Mesendoderm (in vitro differentiated cells): Measurements from ENCODE around the gene SLC29A2.
"Not testable (repeated sequence)": the region's sequence is repeated elsewhere in the genome, so short reads cannot be mapped to it uniquely, and the experiment has no call there.

Experiments
- DNase-seq: peaks from one replicate; pipeline ENCODE4 v3.0.0; 2013
- H2AK5ac ChIP-seq: 2 replicates; pipeline ENCODE4 v1.6.1; 2013; ENCODE audit warnings: low read length, inconsistent platforms
- H2BK120ac ChIP-seq: 2 replicates; pipeline ENCODE4 v1.6.1; 2013; ENCODE audit warnings: low read depth, mild to moderate bottlenecking, low read length, moderate library complexity, mixed read lengths
- H2BK15ac ChIP-seq: replicated peaks from 2 replicates; pipeline ENCODE4 v1.6.1; 2013; ENCODE audit warnings: low read depth, mild to moderate bottlenecking, moderate library complexity
- H2BK5ac ChIP-seq: 2 replicates; pipeline ENCODE4 v1.6.1; 2013; ENCODE audit warnings: low read length, inconsistent platforms
- H3K18ac ChIP-seq: 2 replicates; pipeline ENCODE4 v1.6.1; 2013; ENCODE audit warnings: mild to moderate bottlenecking, low read length, mixed read lengths
- H3K23ac ChIP-seq: one replicate; pipeline ENCODE4 v1.6.1; 2013; ENCODE audit warnings: low read length
- H3K27ac ChIP-seq: 2 replicates; pipeline ENCODE4 v1.5.1; 2013; ENCODE audit warnings: low read depth, mild to moderate bottlenecking, inconsistent platforms, low read length, moderate library complexity
- H3K27me3 ChIP-seq: 2 replicates; pipeline ENCODE4 v1.6.1; 2013; ENCODE audit warnings: low read length, control low read depth, mild to moderate bottlenecking, inconsistent platforms; ENCODE audit not compliant: insufficient read depth, poor library complexity
- H3K36me3 ChIP-seq: 2 replicates; pipeline ENCODE4 v1.6.1; 2013; ENCODE audit warnings: low read length, inconsistent platforms; ENCODE audit not compliant: control insufficient read depth, insufficient read depth
- H3K4ac ChIP-seq: one replicate; pipeline ENCODE4 v1.6.1; 2013; ENCODE audit warnings: low read depth, mild to moderate bottlenecking, low read length, moderate library complexity
- H3K4me1 ChIP-seq: 2 replicates; pipeline ENCODE4 v1.6.1; 2013; ENCODE audit warnings: low read depth, low read length, inconsistent platforms; ENCODE audit not compliant: control insufficient read depth
- H3K4me2 ChIP-seq: 2 replicates; pipeline ENCODE4 v1.6.1; 2013; ENCODE audit warnings: low read length
- H3K4me3 ChIP-seq: 2 replicates; pipeline ENCODE4 v1.5.1; 2013; ENCODE audit warnings: mild to moderate bottlenecking, low read length
- H3K56ac ChIP-seq: one replicate; pipeline ENCODE4 v1.6.1; 2013; ENCODE audit warnings: low read length
- H3K79me1 ChIP-seq: 2 replicates; pipeline ENCODE4 v1.6.1; 2013; ENCODE audit warnings: low read length, inconsistent platforms
- H3K79me2 ChIP-seq: 2 replicates; pipeline ENCODE4 v1.6.1; 2013; ENCODE audit warnings: mild to moderate bottlenecking, low read length; ENCODE audit not compliant: control insufficient read depth, insufficient read depth
- H3K9ac ChIP-seq: 2 replicates; pipeline ENCODE4 v1.6.1; 2013; ENCODE audit warnings: low read length, inconsistent platforms
- H4K5ac ChIP-seq: one replicate; pipeline ENCODE4 v1.6.1; 2013; ENCODE audit warnings: low read length
- H4K8ac ChIP-seq: one replicate; pipeline ENCODE4 v1.6.1; 2013; ENCODE audit warnings: low read depth, mild to moderate bottlenecking, control low read depth, low read length, moderate library complexity
- WGBS: extraction: QIAGEN DNeasy Blood & Tissue Kit; methylation state at CpG from one replicate; pipeline ENCODE4 v1.1.7; 2013; ENCODE audit warnings: low lambda C conversion rate, missing lambda C conversion rate; ENCODE audit not compliant: insufficient coverage; ENCODE audit errors: extremely low coverage; 5-methylcytosine and 5-hydroxymethylcytosine counted together

Gene SLC29A2

DNA sequence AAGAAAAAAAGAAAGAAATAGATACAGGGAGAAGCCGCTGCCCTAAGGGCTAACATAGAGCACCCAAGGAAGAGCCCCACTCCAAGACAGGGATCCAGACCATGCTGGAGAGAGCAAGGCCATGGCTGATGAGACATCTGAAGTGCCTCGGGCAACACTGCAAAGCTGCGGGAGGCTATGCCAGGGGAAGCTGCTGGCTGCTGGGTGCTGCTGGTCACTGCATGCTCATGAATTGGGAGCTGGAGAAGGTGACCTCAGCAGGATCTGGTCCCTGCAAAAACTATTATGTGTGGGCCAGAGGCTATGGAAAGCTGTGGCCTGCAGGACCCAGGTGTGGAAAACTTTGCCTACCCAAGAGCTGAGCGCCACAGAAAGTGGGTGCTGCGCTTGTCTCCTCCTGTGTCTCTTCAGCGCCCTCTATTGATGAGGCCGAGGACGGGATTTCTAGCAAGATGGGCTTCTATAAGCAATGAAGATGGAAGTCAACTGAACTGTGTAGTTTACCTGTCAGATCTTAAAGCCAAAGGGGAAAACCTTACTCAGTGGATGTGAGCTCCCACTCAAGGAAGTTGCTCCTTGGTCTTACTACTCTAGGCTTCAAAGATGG, 17.3 kb upstream of the SLC29A2 start:
- H3K36me3 ChIP-seq: no peaks in the 10 kb centered on the region
- no peak overlapping the region for H2AK5ac ChIP-seq
- peak; percentile 86 for DNase-seq
- H3K23ac ChIP-seq: no peak overlapping the region
- no peak overlapping the region for H3K27ac ChIP-seq
- H2BK120ac ChIP-seq: no peak overlapping the region
- H3K56ac ChIP-seq: no peak overlapping the region
- H3K9ac ChIP-seq: no peak overlapping the region
- no peaks in the 10 kb centered on the region for H3K27me3 ChIP-seq
- no peak overlapping the region for H2BK5ac ChIP-seq
- no CpG with 5 or more reads among the region's 8 CpGs for WGBS
- H2BK15ac ChIP-seq: no peak overlapping the region
- no peak overlapping the region for H4K5ac ChIP-seq
- H3K4me3 ChIP-seq: no peak overlapping the region
- H3K4ac ChIP-seq: no peak overlapping the region
- no peaks in the 10 kb centered on the region for H3K79me1 ChIP-seq
- no peak overlapping the region for H3K18ac ChIP-seq
- H3K4me1 ChIP-seq: no peaks in the 10 kb centered on the region
- H4K8ac ChIP-seq: no peak overlapping the region
- no peaks in the 10 kb centered on the region for H3K79me2 ChIP-seq
- H3K4me2 ChIP-seq: no peak overlapping the region

GRCh38 chr11:66386171-66387069, 14.9 kb upstream of the SLC29A2 start:
- Histone ChIP-seq H3K27me3 (no peaks in the 10 kb centered on the region), H3K56ac (peak overlapping the region; percentile 82), H3K79me2 (no peaks in the 10 kb centered on the region), H3K36me3 (no peaks in the 10 kb centered on the region), H3K4me1 (no peaks in the 10 kb centered on the region), H2BK15ac (no peak overlapping the region), H2BK120ac (no peak overlapping the region), H2AK5ac (no peak overlapping the region), H3K23ac (no peak overlapping the region), H3K18ac (peak overlapping the region; percentile 93), H3K79me1 (no peaks in the 10 kb centered on the region), H4K8ac (no peak overlapping the region), H3K27ac (no peak overlapping the region), H2BK5ac (no peak overlapping the region), H4K5ac (no peak overlapping the region), H3K4me3 (no peak overlapping the region), H3K4me2 (peak overlapping the region; percentile 37), H3K4ac (no peak overlapping the region), H3K9ac (peak overlapping the region; percentile 68)
- peak; percentile 90 for DNase-seq
- no CpG with 5 or more reads among the region's 20 CpGs for whole genome bisulfite sequencing

- H3K36me3 ChIP-seq, H3K18ac ChIP-seq, H4K5ac ChIP-seq, H3K27ac ChIP-seq, H2BK5ac ChIP-seq, H3K9ac ChIP-seq, H3K27me3 ChIP-seq, H3K79me2 ChIP-seq, H3K79me1 ChIP-seq, H2BK120ac ChIP-seq, H3K4me3 ChIP-seq, H2AK5ac ChIP-seq, H3K4me2 ChIP-seq, H3K4ac ChIP-seq, DNase-seq, H3K23ac ChIP-seq, H3K4me1 ChIP-seq, H4K8ac ChIP-seq, H2BK15ac ChIP-seq, H3K56ac ChIP-seq: not testable (repeated sequence)
- no CpG with 5 or more reads among the region's 13 CpGs for WGBS
These were observed 12.8 kb upstream of the SLC29A2 start for GRCh38 chr11:66384316-66384715.

GRCh38 chr11:66380264-66380663, 8.7 kb upstream of the SLC29A2 start:
- DNase-seq, H3K36me3 ChIP-seq, H3K56ac ChIP-seq, H2BK5ac ChIP-seq, H3K27ac ChIP-seq, H2BK15ac ChIP-seq, H3K79me2 ChIP-seq, H3K4me1 ChIP-seq, H3K79me1 ChIP-seq, H3K4me2 ChIP-seq, H4K5ac ChIP-seq, H2BK120ac ChIP-seq, H3K23ac ChIP-seq, H3K27me3 ChIP-seq, H3K9ac ChIP-seq, H4K8ac ChIP-seq, H2AK5ac ChIP-seq, H3K18ac ChIP-seq, H3K4ac ChIP-seq, H3K4me3 ChIP-seq: not testable (repeated sequence)
- WGBS: no CpG with 5 or more reads among the region's 7 CpGs

DNA sequence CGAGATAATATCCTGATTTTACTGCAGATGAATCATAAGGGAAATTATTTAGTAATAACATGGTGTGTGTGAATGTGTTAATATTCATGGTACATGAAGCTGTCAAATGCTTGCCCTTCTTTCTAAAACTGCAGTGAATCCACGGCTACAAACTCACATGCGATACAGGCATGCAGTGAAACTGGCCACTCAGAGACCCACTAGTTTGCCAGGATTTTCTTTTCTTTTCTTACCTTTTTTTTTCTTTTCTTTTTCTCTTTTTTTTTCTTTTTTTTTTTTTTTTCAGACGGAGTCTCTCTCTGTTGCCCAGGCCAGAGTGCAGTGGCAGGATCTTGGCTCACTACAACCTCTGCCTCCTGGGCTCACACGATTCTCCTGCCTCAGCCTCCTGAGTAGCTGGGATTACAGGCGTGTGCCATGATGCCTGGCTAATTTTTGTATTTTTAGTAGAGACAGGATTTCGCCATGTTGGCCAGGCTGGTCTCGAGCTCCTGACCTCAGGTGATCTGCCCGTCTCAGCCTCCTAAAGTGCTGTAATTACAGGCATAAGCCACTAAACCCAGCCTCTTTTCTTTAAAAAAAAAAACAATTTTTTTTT, 2.2 kb upstream of the SLC29A2 start:
- Histone ChIP-seq H3K79me1 (peaks cover 11% of the 10 kb centered on the region), H3K4me1 (peaks cover 12% of the 10 kb centered on the region), H3K79me2 (peaks cover 14% of the 10 kb centered on the region)
- H3K4ac ChIP-seq, H3K18ac ChIP-seq, H3K36me3 ChIP-seq, H2BK15ac ChIP-seq, H3K9ac ChIP-seq, H2BK5ac ChIP-seq, H3K27ac ChIP-seq, H2BK120ac ChIP-seq, H4K5ac ChIP-seq, H3K4me2 ChIP-seq, DNase-seq, H4K8ac ChIP-seq, H3K56ac ChIP-seq, H3K4me3 ChIP-seq, H2AK5ac ChIP-seq, H3K27me3 ChIP-seq, H3K23ac ChIP-seq: not testable (repeated sequence)
- WGBS: no CpG with 5 or more reads among the region's 9 CpGs
